ENCODE results near the gene TOMM40L. TPM values are rescaled to one million over a fixed set of nuclear protein-coding genes. Genes with fewer than 3 reads are reported as not detected.

The TOMM40L gene
- total RNA-seq, 4 donors from 2014 or later = 8.3 to 32.2 (median 24.9) TPM

- Histone ChIP-seq H3K9me3 (peaks cover 0 to 11% (median 5%) of the 10 kb centered on the region in 4 donors), H3K4me1 (peaks cover 0 to 21% (median 0%) of the 10 kb centered on the region in 4 donors), H3K36me3 (no peaks in the 10 kb centered on the region), H3K4me3 (no peak overlapping the region), H3K27me3 (peaks cover 0 to 9% of the 10 kb centered on the region in 2 donors), H3K27ac (no peak overlapping the region)
- no peak for DNase-seq
- TF ChIP-seq POLR2A (IDR thresholded peaks at IDR 0.05) = no peak
- no peak for TF ChIP-seq CTCF (IDR thresholded peaks at IDR 0.05)
These were observed 35.7 kb downstream of the TOMM40L start for GRCh38 chr1:161261261-161262235.

DNA sequence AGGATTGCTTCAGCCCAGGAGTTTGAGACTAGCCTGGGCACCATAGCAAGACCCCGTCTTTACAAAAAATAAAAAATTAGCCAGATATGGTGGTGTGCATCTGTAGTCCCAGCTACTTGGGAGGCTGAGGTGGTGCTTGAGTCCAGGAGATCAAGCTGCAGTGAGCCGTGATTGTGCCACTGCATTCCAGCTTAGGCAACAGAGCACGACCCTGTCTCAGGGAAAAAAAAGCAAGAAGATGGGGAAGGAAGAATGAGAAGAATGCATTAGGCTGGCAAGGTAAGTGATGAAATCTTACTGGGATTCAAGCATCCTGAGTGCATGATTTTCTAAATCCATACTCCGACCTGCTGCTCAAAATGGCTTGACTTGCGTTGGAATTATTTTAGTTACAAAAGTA lies 39.4 kb downstream of the TOMM40L start:
- Histone ChIP-seq H3K27me3 (no peaks in the 10 kb centered on the region), H3K4me1 (peaks cover 0 to 9% (median 0%) of the 10 kb centered on the region in 4 donors), H3K36me3 (no peaks in the 10 kb centered on the region), H3K4me3 (no peak overlapping the region), H3K9me3 (no peaks in the 10 kb centered on the region), H3K27ac (no peak overlapping the region)
- no peak for TF ChIP-seq POLR2A (IDR thresholded peaks at IDR 0.05)
- TF ChIP-seq CTCF (IDR thresholded peaks at IDR 0.05) = no peak
- DNase-seq = no peak

- Histone ChIP-seq H3K4me3 (no peak overlapping the region), H3K9me3 (no peaks in the 10 kb centered on the region), H3K36me3 (no peaks in the 10 kb centered on the region), H3K27me3 (no peaks in the 10 kb centered on the region), H3K4me1 (peaks cover 0 to 6% (median 0%) of the 10 kb centered on the region in 4 donors), H3K27ac (no peak overlapping the region)
- TF ChIP-seq CTCF (IDR thresholded peaks at IDR 0.05) (no peak), POLR2A (IDR thresholded peaks at IDR 0.05) (no peak)
- DNase-seq = no peak
These were observed 40.3 kb downstream of the TOMM40L start for GRCh38 chr1:161266202-161266601.

DNA sequence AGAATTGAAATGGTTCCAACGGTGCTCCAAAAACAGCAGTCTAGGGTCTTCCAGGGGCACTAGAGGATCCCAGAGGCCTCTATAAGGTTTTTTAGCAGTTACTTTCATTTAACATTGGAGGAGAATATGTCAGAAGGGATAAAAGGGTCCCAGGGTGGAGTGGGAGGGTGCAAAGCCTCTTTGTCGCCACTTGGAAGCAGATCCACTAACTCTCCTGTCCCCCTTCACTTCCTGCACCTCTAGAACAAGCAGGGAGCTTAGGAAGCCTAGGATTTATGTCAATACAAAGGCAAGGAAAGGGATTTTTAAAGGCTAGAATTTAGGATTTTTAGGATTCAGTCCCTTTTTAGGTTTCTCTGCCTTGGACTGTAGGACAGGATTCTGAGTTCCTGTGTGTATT lies 41.0 kb downstream of the TOMM40L start:
- Histone ChIP-seq H3K4me1 (peaks cover 0 to under 1% (median 0%) of the 10 kb centered on the region in 4 donors), H3K9me3 (no peaks in the 10 kb centered on the region), H3K36me3 (no peaks in the 10 kb centered on the region), H3K27me3 (no peaks in the 10 kb centered on the region), H3K27ac (no peak overlapping the region), H3K4me3 (no peak overlapping the region)
- DNase-seq = no peak
- TF ChIP-seq POLR2A (IDR thresholded peaks at IDR 0.05) = no peak
- TF ChIP-seq CTCF (IDR thresholded peaks at IDR 0.05) = no peak

DNA sequence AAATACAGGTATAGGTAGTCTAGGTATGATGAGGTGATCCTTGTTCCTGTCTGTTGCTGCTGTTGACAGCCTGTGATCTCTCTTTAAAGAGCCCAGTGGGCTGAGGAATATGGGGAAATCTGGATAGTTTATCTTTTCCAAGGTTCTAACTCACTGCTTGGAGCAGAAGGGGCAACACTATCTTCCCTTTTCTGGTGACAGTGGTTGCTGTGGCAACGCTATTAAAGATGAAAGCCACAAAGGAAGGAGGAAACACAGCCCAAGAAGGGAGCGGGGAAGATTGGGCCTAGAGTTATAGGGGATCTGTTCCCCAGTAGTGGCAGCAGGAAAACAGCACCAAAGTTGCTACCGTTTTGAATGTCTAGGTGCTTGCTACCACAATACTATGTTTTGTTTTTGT lies 41.5 kb downstream of the TOMM40L start:
- Histone ChIP-seq H3K27ac (no peak overlapping the region), H3K27me3 (no peaks in the 10 kb centered on the region), H3K9me3 (no peaks in the 10 kb centered on the region), H3K4me3 (no peak overlapping the region), H3K4me1 (no peaks in the 10 kb centered on the region), H3K36me3 (no peaks in the 10 kb centered on the region)
- no peak for DNase-seq
- TF ChIP-seq CTCF (IDR thresholded peaks at IDR 0.05) = no peak
- TF ChIP-seq POLR2A (IDR thresholded peaks at IDR 0.05) = no peak
